HepG2 (cell line): Measurements from ENCODE around the gene MARF1. TPM values are rescaled to one million over a fixed set of nuclear protein-coding genes. Genes with fewer than 3 reads are reported as not detected.

Source experiments
- AKAP8 ChIP-seq: sonication (generic); formaldehyde crosslinking; IDR thresholded peaks from 2 replicates; pipeline ENCODE4 v1.5.1; 2020; ENCODE audit warnings: mild to moderate bottlenecking, missing genetic modification reagents
- CENPX ChIP-seq: sonication (generic); formaldehyde crosslinking; IDR thresholded peaks from 2 replicates; pipeline ENCODE4 v1.9.0; 2021; ENCODE audit warnings: mild to moderate bottlenecking, missing genetic modification reagents, moderate library complexity
- HNF1A ChIP-seq, 2 experiments: sonication (generic) in 1 of 2; formaldehyde crosslinking in 1 of 2; IDR thresholded peaks; 2 replicates each; pipeline versions ENCODE4 v1.4.0 to v1.6.1; 2016 to 2020; ENCODE audit warnings: borderline replicate concordance in 1 of 2, low read depth in 1 of 2, mild to moderate bottlenecking in 1 of 2, missing genetic modification reagents in 1 of 2
- NFE2L1 ChIP-seq: sonication (generic); formaldehyde crosslinking; IDR thresholded peaks from 2 replicates; pipeline ENCODE4 v1.4.0; 2020; ENCODE audit warnings: missing genetic modification reagents, mild to moderate bottlenecking, borderline replicate concordance
- SUZ12 ChIP-seq: fragments of 150-350 bp; IDR thresholded peaks from 2 replicates; pipeline ENCODE4 v1.6.1; 2014; ENCODE audit warnings: low read depth, low read length
- ZBTB10 ChIP-seq: sonication (generic); formaldehyde crosslinking; IDR thresholded peaks from 2 replicates; pipeline ENCODE4 v1.4.0; 2020; ENCODE audit warnings: missing genetic modification reagents, borderline replicate concordance
- ZBTB49 ChIP-seq: sonication (generic); formaldehyde crosslinking; IDR thresholded peaks from 2 replicates; pipeline ENCODE4 v1.4.0; 2020; ENCODE audit warnings: missing genetic modification reagents, borderline replicate concordance
- ZNF142 ChIP-seq: sonication (generic); formaldehyde crosslinking; IDR thresholded peaks from 2 replicates; pipeline ENCODE4 v1.4.0; 2020; ENCODE audit warnings: missing genetic modification reagents
- ZNF432 ChIP-seq: sonication (generic); formaldehyde crosslinking; IDR thresholded peaks from 2 replicates; pipeline ENCODE4 v1.5.0; 2020; ENCODE audit warnings: missing genetic modification reagents, mild to moderate bottlenecking, borderline replicate concordance
- ZNF501 ChIP-seq: sonication (generic); formaldehyde crosslinking; IDR thresholded peaks from 2 replicates; pipeline ENCODE4 v1.5.1; 2020; ENCODE audit warnings: mild to moderate bottlenecking, moderate library complexity, missing genetic modification reagents
- ZNF790 ChIP-seq: sonication (generic); formaldehyde crosslinking; IDR thresholded peaks from 2 replicates; pipeline ENCODE4 v1.8.0; 2022; ENCODE audit warnings: missing genetic modification reagents, mild to moderate bottlenecking, borderline replicate concordance
- polyA plus RNA-seq, 8 experiments: library from polyadenylated mRNA; depleted of rRNA in 3 of 8; stranded (reverse) in 7 of 8; unstranded in 1 of 8; fragments of >200 nt; fragmentation: Illumina TruSeq in 4 of 8; extraction: Trizol in 4 of 8; gene quantifications; 2 replicates each; pipeline versions ENCODE4 v1.2.1 to v1.2.3, GENCODE V29; 2011 to 2016; ENCODE audit warnings: low read depth in 4 of 8, missing spikeins in 1 of 8, mixed read lengths in 1 of 8; ENCODE audit not compliant: insufficient read depth in 1 of 8
- total RNA-seq, 5 experiments: library from RNA; depleted of rRNA; stranded (reverse); fragments of >200 nt; fragmentation: Illumina TruSeq; extraction: Trizol; gene quantifications; 2 replicates each; pipeline ENCODE4 v1.2.3, GENCODE V29; 2016; ENCODE audit warnings: low read depth in 1 of 5

The MARF1 gene
- total and polyA plus RNA-seq, 2 of the 13 experiments (the other 11 are each of a cell fraction or from before 2014, with no cell fraction given): 8.7 to 20.7 TPM

GRCh38 chr16:15610369-15610871 is 32.5 kb downstream of the MARF1 start (continued):
- TF ChIP-seq ZBTB49 (CRISPR knock-in tag) (no peak), NFE2L1 (CRISPR knock-in tag) (no peak), CENPX (CRISPR knock-in tag) (no peak), SUZ12 (no peak), ZNF790 (CRISPR knock-in tag) (no peak), AKAP8 (CRISPR knock-in tag) (no peak), ZBTB10 (CRISPR knock-in tag) (no peak), ZNF501 (CRISPR knock-in tag) (peak; percentile 85), ZNF432 (CRISPR knock-in tag) (no peak), ZNF142 (CRISPR knock-in tag) (no peak), HNF1A (IDR thresholded peaks at IDR 0.05; ENCODE audit: low read depth) (0 out of 2 replicates have a peak, but pooled peaks have one; percentile 17), HNF1A (CRISPR knock-in tag; IDR thresholded peaks at IDR 0.05; ENCODE audit: borderline replicate concordance) (no peak; the same call in 1 of the 2 replicates)
